Measurements from ENCODE around the gene GNAI2.

- TF ChIP-seq SUZ12 (IDR thresholded peaks at IDR 0.05) (no peak), ELF4 (IDR thresholded peaks at IDR 0.05) (no peak), CTBP1 (IDR thresholded peaks at IDR 0.05; ENCODE audit: borderline replicate concordance) (no peak)
These were observed 27.7 kb downstream of the GNAI2 start for GRCh38 chr3:50263478-50264382.
